Raji (cell line): Measurements from ENCODE around the gene ZNF2.
A peak's percentile ranks its signal among the peaks of the same experiment; 100 is the strongest.

Experiments used
- POLR2A ChIP-seq: IDR thresholded peaks from 2 replicates; pipeline ENCODE4 v1.6.1; 2011; ENCODE audit warnings: low read depth, low read length, control low read depth; ENCODE audit not compliant: insufficient read depth

The ZNF2 gene

GRCh38 chr2:95165371-95166064 lies at the start of gene ZNF2:
Gene ZNF2 (plus strand): TSS chr2:95165809. CDS start chr2:95176227, 10,418 bp downstream.
- peak; percentile 89 for TF ChIP-seq POLR2A

GRCh38 chr2:95121093-95121406 lies 44.6 kb upstream of the ZNF2 start:
- no peak for TF ChIP-seq POLR2A

GRCh38 chr2:95121407-95122196 lies 44.0 kb upstream of the ZNF2 start, which contains the start of gene MRPS5:
Gene MRPS5 (minus strand): TSS chr2:95121808. CDS start chr2:95121791, 17 bp downstream.
- peak; percentile 83 for TF ChIP-seq POLR2A

- no peak for TF ChIP-seq POLR2A
Observed at GRCh38 chr2:95122197-95122551, 43.4 kb upstream of the ZNF2 start.

- no peak for TF ChIP-seq POLR2A
Observed at GRCh38 chr2:95138702-95139101, 26.9 kb upstream of the ZNF2 start.

GRCh38 chr2:95143838-95144237 lies 21.8 kb upstream of the ZNF2 start:
- TF ChIP-seq POLR2A: no peak

- no peak for TF ChIP-seq POLR2A
Observed at GRCh38 chr2:95149397-95149984, 16.1 kb upstream of the ZNF2 start.

- TF ChIP-seq POLR2A: no peak
Observed at GRCh38 chr2:95158441-95158840, 7.2 kb upstream of the ZNF2 start.

- TF ChIP-seq POLR2A: no peak
Observed at GRCh38 chr2:95158891-95159619, 6.6 kb upstream of the ZNF2 start.

- no peak for TF ChIP-seq POLR2A
Observed at GRCh38 chr2:95159690-95160449, 5.7 kb upstream of the ZNF2 start, which contains the start of gene ZNF514. Gene ZNF514 (minus strand): TSS chr2:95159848. CDS start chr2:95153253, 6,595 bp downstream.

GRCh38 chr2:95165030-95165370 lies 609 bp upstream of the ZNF2 start:
- no peak for TF ChIP-seq POLR2A

GRCh38 chr2:95166065-95166763 lies 605 bp downstream of the ZNF2 start:
- TF ChIP-seq POLR2A: no peak

GRCh38 chr2:95171902-95172301 lies 6.3 kb downstream of the ZNF2 start:
- no peak for TF ChIP-seq POLR2A

- no peak for TF ChIP-seq POLR2A
Observed at GRCh38 chr2:95174031-95174542, 8.5 kb downstream of the ZNF2 start.
